Measurements from ENCODE around the gene ACOT8. TPM values are rescaled to one million over a fixed set of nuclear protein-coding genes. Genes with fewer than 3 reads are reported as not detected.

ACOT8 gene
- total and polyA plus RNA-seq, 9 of the 15 experiments (the other 6 are each of a cell fraction or from before 2014, with no cell fraction given): 8.2 to 46.7 (median 20.7) TPM

DNA sequence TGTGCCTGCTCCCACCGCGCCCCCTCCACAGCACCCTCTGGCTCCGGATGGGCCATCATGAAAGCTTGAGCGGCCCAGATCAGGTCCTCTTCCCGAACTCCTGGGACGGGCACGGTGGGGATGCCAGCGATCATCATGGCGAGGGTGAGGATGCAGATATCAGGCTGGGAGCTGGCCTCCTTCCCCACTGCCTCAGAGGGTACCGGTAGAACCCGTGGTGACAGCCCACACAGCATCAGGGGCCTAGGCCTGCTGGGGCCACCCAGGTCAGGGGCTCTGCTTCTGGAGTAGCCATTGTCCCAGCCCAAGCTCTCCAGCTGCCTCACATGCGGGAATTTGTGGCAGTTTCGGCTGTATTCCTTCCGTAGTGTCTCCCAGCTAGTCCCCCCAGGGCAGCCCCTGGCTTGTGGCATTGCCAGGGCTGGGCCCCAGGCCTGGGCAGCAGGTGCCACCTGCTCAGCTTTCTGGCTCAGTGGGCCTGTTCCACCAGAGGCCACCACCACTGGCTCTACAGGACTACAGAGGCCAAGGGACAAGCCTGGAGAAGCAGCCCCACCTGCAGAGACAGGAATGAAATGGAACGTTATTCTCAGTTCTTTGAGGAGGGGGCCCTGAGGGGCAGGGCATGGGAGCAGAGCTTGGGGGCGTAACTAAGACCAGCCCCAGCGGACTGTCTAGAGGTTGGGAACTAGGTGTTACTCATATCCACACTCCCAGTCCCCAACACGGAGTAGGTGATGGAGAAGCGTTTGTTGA, 29.6 kb upstream of the ACOT8 start:
- H3K79me2 ChIP-seq (ENCODE audit: control insufficient read depth, insufficient read depth, low read length): peaks cover 30% of the 10 kb centered on the region
- no peak overlapping the region for H3K4me3 ChIP-seq
- H3K9ac ChIP-seq (ENCODE audit: insufficient read depth in 1 of 2, low read depth in 2 of 2, low read length in 2 of 2): peak overlapping the region in 1 of 2 experiments; percentile 59; a peak in 1 of 4 replicates
- no peaks in the 10 kb centered on the region for H4K20me1 ChIP-seq (replicated peaks; ENCODE audit: control insufficient read depth, insufficient read depth, low read length)
- peaks cover 4% of the 10 kb centered on the region for H3K9me1 ChIP-seq (ENCODE audit: control insufficient read depth, insufficient read depth, low read length)
- peaks cover 36% of the 10 kb centered on the region; the same call in 2 of the 3 replicates for H3K36me3 ChIP-seq (ENCODE audit: control insufficient read depth, insufficient read depth, low read length)
- DNase-seq (ENCODE audit: extremely low read depth in 1 of 4, low spot score in 3 of 4) (no peak), ATAC-seq (no peak), FAIRE-seq (no peak)
- in situ Hi-C loops (cut with MboI) (no loop called here), intact Hi-C loops (cut with micrococcal nuclease) (loop anchor here (5.0 to 10.0 kb wide), 2 partner anchors 52 to 89 kb away; partner anchors contain the start of gene SNX21)
- H2AFZ ChIP-seq (ENCODE audit: low read depth, low read length): no peak overlapping the region
- H3K27ac ChIP-seq (ENCODE audit: extremely low read depth, low read depth, low read length): no peak overlapping the region
- ChIA-PET CTCF (ENCODE audit: low intra/inter-chr PET ratio) (interaction anchor here (0.7 kb wide), 1 partner anchor 62 kb away, joined by 3 read pairs; no protein-coding TSS in a partner anchor), POLR2A (interaction anchor here (1.0 to 1.2 kb wide), 2 partner anchors 16 to 88 kb away, joined by 3 to 4 read pairs; no protein-coding TSS in a partner anchor)
- peaks cover 19 to 44% of the 10 kb centered on the region in 2 experiments for H3K4me1 ChIP-seq (replicated peaks in 1 of 2; ENCODE audit: control insufficient read depth in 2 of 2, insufficient read depth in 2 of 2, low read length in 2 of 2)
- 92% methylated on average over 16 of the region's 19 CpGs for WGBS (ENCODE audit: insufficient coverage, low coverage, missing lambda C conversion rate)
- no TSS peak for BruUV-seq (replicated peaks)
- H3K9me3 ChIP-seq (replicated peaks; ENCODE audit: control insufficient read depth, insufficient read depth, low read depth, low read length): no peaks in the 10 kb centered on the region
- no peaks in the 10 kb centered on the region for H3K27me3 ChIP-seq (ENCODE audit: control insufficient read depth in 2 of 2, insufficient read depth in 2 of 2, low read length in 2 of 2)
- TF ChIP-seq POLR2G (IDR thresholded peaks at IDR 0.05; ENCODE audit: low read depth, low read length) (peak; percentile 64), ZNF143 (CRISPR knock-in tag; IDR thresholded peaks at IDR 0.05) (no peak), KDM5B (IDR thresholded peaks at IDR 0.05; ENCODE audit: insufficient replicate concordance, low read depth, low read length) (peak; percentile 39), RCOR1 (IDR thresholded peaks at IDR 0.05; ENCODE audit: borderline replicate concordance in 1 of 2, low read depth in 2 of 2, low read length in 2 of 2) (no peak), RBFOX2 (IDR thresholded peaks at IDR 0.05; ENCODE audit: low read depth, low read length) (peak; percentile 55; the same call in 1 of the 2 replicates)
- TF ChIP-seq, protein P1, sequence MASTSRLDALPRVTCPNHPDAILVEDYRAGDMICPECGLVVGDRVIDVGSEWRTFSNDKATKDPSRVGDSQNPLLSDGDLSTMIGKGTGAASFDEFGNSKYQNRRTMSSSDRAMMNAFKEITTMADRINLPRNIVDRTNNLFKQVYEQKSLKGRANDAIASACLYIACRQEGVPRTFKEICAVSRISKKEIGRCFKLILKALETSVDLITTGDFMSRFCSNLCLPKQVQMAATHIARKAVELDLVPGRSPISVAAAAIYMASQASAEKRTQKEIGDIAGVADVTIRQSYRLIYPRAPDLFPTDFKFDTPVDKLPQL (IDR thresholded peaks at IDR 0.05; ENCODE audit: extremely low read depth, insufficient read length): no peak
- no peak overlapping the region for H3K4me2 ChIP-seq (ENCODE audit: insufficient read depth, low read length)

All from K562 (cell line).